Measurements from ENCODE around the gene HOTAIR.
A peak's percentile ranks its signal among the peaks of the same experiment; 100 is the strongest.

HOTAIR gene

DNA sequence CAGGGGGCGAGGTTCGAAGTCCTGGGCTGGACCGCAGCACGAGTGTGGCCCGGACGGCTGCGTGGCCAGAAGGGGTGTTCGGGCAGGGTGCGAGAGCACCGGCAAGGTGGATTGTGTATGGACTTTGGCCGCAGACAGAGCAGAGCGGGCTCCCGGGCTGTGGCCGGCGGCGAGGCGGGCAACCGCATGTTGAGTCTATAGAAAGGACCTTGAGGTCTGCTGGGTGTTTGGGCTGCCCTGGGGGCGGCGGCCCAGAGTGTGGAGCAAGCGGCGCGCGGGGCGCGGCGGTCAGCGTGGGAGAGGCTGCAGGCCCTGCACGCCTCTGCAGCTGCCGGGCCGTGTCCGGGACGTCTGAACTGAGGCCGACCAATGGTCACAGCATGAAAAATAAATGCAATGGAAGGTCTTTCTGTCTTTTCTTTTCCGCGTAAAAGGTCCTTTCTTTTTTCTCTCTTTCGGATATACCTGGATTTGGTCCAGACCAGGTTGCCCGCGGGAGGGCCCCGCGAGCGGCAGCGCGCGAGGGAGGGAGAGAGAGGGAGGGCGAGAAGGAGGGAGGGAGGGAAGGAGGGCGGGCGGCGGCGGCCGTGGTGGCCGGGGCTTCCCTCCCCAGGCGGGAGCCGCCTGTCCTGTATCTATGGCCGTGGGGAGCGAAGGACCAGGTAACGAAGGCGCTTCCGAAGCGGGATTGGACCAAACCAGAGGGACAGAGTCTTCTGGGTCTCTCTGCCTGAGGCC lies 19.7 kb upstream of the HOTAIR start:
- DNase-seq (ENCODE audit: low read depth): no peak
- TF ChIP-seq, protein P1, sequence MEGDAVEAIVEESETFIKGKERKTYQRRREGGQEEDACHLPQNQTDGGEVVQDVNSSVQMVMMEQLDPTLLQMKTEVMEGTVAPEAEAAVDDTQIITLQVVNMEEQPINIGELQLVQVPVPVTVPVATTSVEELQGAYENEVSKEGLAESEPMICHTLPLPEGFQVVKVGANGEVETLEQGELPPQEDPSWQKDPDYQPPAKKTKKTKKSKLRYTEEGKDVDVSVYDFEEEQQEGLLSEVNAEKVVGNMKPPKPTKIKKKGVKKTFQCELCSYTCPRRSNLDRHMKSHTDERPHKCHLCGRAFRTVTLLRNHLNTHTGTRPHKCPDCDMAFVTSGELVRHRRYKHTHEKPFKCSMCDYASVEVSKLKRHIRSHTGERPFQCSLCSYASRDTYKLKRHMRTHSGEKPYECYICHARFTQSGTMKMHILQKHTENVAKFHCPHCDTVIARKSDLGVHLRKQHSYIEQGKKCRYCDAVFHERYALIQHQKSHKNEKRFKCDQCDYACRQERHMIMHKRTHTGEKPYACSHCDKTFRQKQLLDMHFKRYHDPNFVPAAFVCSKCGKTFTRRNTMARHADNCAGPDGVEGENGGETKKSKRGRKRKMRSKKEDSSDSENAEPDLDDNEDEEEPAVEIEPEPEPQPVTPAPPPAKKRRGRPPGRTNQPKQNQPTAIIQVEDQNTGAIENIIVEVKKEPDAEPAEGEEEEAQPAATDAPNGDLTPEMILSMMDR (conservative IDR thresholded peaks at IDR 0.05; ENCODE audit: control insufficient read depth, insufficient read depth, low read depth, low read length): no peak
- peak overlapping the region; percentile 49 for H3K4me3 ChIP-seq (ENCODE audit: control insufficient read depth, low read depth, low read length)

DNA sequence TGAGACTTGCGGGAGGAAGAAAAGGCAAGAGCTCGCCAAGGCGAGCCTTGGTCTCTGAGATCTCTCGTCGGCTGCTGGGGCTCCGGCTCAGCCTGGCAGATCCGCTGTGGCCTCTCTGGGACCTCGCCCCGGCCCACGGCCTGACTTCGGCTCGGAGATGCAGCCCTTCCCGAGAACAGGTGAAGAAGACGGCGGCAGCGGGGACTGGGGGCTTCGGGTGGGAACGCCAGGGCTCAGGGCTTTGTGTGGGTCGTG lies 19.2 kb upstream of the HOTAIR start:
- DNase-seq (ENCODE audit: low read depth): no peak
- TF ChIP-seq, protein P1 (conservative IDR thresholded peaks at IDR 0.05; ENCODE audit: control insufficient read depth, insufficient read depth, low read depth, low read length): no peak
- peak overlapping the region; percentile 49 for H3K4me3 ChIP-seq (ENCODE audit: control insufficient read depth, low read depth, low read length)

DNA sequence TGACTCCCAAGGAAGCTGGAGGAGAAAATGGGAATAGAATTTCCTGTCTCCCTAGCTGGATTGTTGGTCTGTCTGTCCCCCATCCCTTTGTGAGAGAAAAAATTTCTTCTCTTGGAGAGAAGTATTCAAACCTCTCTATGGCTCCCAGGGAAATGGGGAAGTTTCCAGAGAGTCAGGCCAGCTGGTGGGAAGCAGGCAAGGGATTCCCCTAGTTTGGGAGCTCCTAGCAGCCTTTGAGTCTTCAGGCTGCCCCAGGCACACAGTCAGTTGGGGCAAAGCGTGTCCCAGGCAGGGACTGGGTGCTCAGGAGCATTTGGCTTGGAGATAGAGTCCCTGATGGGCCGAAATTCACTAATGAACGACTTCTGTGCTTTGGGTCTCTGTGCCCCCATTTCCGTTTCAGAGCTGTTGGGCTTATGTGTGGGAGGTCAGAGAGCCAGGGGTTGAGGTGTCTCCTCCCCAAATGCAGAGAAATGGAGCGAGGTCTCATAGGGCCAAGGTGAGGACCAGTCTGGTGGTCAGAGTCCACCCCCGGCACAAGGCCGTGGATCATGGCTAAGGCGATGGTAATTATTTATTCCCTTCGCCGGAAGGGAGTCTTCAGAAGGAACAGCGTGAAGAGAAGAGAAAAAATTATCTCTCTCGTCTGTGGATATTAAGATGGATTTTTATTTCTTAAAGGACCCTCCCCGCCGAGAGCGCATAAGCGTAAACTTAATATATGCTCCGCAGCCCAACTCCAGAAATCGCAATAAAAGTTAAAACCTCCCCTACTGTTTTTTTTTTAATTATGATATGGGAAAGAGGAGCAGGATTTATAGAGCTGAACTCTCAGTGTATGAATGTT lies 18.6 kb upstream of the HOTAIR start:
- TF ChIP-seq, protein P1 (conservative IDR thresholded peaks at IDR 0.05; ENCODE audit: control insufficient read depth, insufficient read depth, low read depth, low read length): no peak
- H3K4me3 ChIP-seq (ENCODE audit: control insufficient read depth, low read depth, low read length): no peak overlapping the region
- DNase-seq (ENCODE audit: low read depth): no peak

GRCh38 chr12:53992377-53992889 lies 17.7 kb upstream of the HOTAIR start:
- H3K4me3 ChIP-seq (ENCODE audit: control insufficient read depth, low read depth, low read length): no peak overlapping the region
- TF ChIP-seq, protein P1 (conservative IDR thresholded peaks at IDR 0.05; ENCODE audit: control insufficient read depth, insufficient read depth, low read depth, low read length): no peak
- no peak for DNase-seq (ENCODE audit: low read depth)

GRCh38 chr12:53991077-53991460 lies 16.3 kb upstream of the HOTAIR start:
- TF ChIP-seq, protein P1 (conservative IDR thresholded peaks at IDR 0.05; ENCODE audit: control insufficient read depth, insufficient read depth, low read depth, low read length): no peak
- DNase-seq (ENCODE audit: low read depth): peak; percentile 88
- H3K4me3 ChIP-seq (ENCODE audit: control insufficient read depth, low read depth, low read length): peak overlapping the region; percentile 27

DNA sequence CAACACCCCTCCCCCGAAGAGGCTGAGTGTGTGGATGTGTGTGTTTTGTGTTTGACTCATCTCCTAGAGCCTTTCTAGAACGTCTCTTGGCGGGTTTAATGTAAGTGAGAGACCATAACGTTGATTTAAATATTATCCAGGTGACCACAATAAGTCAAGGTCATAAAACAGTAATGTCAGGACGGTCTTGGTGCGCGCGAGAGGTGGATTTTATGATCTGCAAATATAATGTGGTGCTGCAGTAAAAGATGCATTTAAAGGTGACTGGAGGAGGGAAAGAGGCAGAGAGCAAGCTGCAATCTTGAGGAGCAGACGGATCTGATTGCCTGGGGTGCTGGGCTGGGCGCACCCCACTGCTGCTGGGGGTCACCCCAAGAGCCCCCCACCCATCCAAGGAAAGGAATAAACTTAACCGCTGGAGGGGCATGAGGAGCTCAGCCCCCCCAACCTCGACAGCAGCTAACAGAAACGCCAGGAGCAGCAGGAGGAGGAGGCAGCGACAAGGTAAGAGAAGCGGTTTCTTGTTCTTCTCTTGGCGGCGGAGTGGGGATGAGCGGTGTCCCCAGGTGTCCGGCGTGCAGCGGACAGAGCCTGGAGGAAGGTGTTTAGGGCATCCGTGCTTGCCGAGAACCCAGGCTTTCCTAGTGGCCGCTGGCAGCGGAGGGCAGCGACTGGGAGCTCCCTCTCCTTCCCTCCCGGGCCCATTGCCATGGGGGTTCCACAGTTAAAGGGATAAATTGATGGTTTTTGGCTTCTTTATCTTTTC lies 15.7 kb upstream of the HOTAIR start:
- peak overlapping the region; percentile 27 for H3K4me3 ChIP-seq (ENCODE audit: control insufficient read depth, low read depth, low read length)
- TF ChIP-seq, protein P1 (conservative IDR thresholded peaks at IDR 0.05; ENCODE audit: control insufficient read depth, insufficient read depth, low read depth, low read length): no peak
- peak; percentile 63 for DNase-seq (ENCODE audit: low read depth)
